ENCODE measurements around the gene FTSJ1.

Gene FTSJ1

DNA sequence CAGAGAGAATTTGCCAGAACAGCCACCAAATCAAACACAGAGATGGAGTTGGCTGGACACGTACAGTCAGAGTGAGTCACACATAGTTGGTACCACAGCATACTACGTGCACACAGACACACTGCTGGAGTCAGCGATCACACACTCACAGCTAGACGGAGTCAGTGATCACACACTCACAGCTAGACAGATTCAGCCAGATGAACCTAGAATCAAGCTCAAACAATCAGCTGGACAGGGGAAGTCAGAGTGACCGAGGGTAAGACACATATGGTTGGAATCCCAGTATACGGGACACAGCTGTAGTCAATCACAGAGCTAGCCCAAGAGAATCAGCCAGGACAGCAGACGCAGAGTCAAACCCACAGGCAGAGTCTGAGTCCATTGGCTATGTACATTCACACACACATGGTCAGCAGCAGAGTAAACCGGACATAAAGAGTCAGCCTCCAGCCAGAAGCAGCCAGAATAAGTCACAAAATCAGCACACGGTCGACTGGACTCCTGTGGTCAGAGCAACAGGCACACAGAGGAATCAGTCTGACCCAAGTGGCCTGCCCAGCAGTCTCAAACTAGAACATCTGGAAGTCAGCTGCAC lies 10.6 kb upstream of the FTSJ1 start:
- POLR2A ChIA-PET = interaction anchor here (0.9 to 1.2 kb wide), 2 partner anchors 10 to 126 kb away, joined by 3 to 5 read pairs; partner anchors contain the start of gene FTSJ1
- CTCF ChIA-PET = interaction anchor here (1.4 kb wide), 1 partner anchor 10 kb away, joined by 3 read pairs; no protein-coding TSS in a partner anchor
- H3K4me3 ChIP-seq (ENCODE audit: low read depth, low read length) = peak overlapping the region; percentile 18; the same call in 1 of the 2 replicates
- DNase-seq (ENCODE audit: low read depth, low spot score) = peak; percentile 89
- TF ChIP-seq CTCF (IDR thresholded peaks at IDR 0.05; ENCODE audit: insufficient read depth, low read length, missing control alignments) = no peak

DNA sequence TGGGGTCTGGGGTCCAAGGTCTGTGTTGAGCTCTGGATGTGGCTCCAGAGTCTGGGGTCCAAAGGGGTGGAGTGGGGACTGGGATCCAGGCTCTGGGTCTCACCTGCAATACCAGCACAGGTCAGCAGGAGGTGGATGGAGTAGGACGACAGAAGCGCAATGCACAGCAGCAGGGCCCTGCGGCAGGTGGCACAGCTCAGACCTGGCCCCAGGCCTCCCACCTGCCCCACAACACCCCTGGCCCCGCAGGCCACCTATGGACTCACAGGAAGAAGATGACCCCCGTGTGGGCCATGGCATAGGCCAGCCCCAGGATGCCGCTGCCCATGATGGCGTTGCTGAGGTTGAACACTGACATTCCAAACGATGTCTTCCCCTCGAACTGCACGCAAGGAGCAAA lies 9.3 kb upstream of the FTSJ1 start:
- DNase-seq (ENCODE audit: low read depth, low spot score) = no peak
- TF ChIP-seq CTCF (IDR thresholded peaks at IDR 0.05; ENCODE audit: insufficient read depth, low read length, missing control alignments) = no peak
- no peak overlapping the region for H3K4me3 ChIP-seq (ENCODE audit: low read depth, low read length)
- CTCF ChIA-PET = interaction anchor here (0.6 to 2.9 kb wide), 2 partner anchors 23 to 28 kb away, joined by 3 to 11 read pairs; no protein-coding TSS in a partner anchor
- POLR2A ChIA-PET = no interaction called here

GRCh38 chrX:48467281-48467761 lies 8.7 kb upstream of the FTSJ1 start:
- DNase-seq (ENCODE audit: low read depth, low spot score) = no peak
- ChIA-PET CTCF (interaction anchor here (0.6 to 2.9 kb wide), 2 partner anchors 22 to 27 kb away, joined by 3 to 11 read pairs; no protein-coding TSS in a partner anchor), POLR2A (no interaction called here)
- no peak for TF ChIP-seq CTCF (IDR thresholded peaks at IDR 0.05; ENCODE audit: insufficient read depth, low read length, missing control alignments)
- H3K4me3 ChIP-seq (ENCODE audit: low read depth, low read length) = peak overlapping the region; percentile 45

GRCh38 chrX:48468247-48468671 lies 7.7 kb upstream of the FTSJ1 start:
- H3K4me3 ChIP-seq (ENCODE audit: low read depth, low read length) = peak overlapping the region; percentile 45
- no peak for DNase-seq (ENCODE audit: low read depth, low spot score)
- ChIA-PET CTCF (interaction anchor here (2.9 kb wide), 1 partner anchor 26 kb away, joined by 11 read pairs; no protein-coding TSS in a partner anchor), POLR2A (interaction anchor here (0.6 kb wide), 1 partner anchor 631 kb away, joined by 3 read pairs; the partner anchor contains the start of gene ZNF81)
- no peak for TF ChIP-seq CTCF (IDR thresholded peaks at IDR 0.05; ENCODE audit: insufficient read depth, low read length, missing control alignments)

GRCh38 chrX:48468693-48469691 lies 7.0 kb upstream of the FTSJ1 start:
- H3K4me3 ChIP-seq (ENCODE audit: low read depth, low read length) = 0 out of 2 replicates have a peak overlapping the region, but pooled peaks have one; percentile 3
- TF ChIP-seq CTCF (IDR thresholded peaks at IDR 0.05; ENCODE audit: insufficient read depth, low read length, missing control alignments) = no peak
- ChIA-PET CTCF (interaction anchor here (1.0 to 2.9 kb wide), 2 partner anchors 14 to 25 kb away, joined by 3 to 11 read pairs; no protein-coding TSS in a partner anchor), POLR2A (interaction anchor here (0.6 kb wide), 1 partner anchor 632 kb away, joined by 3 read pairs; the partner anchor contains the start of gene ZNF81)
- DNase-seq (ENCODE audit: low read depth, low spot score) = no peak
